ENCODE data around the gene DLEC1. TPM values are rescaled to one million over a fixed set of nuclear protein-coding genes. Genes with fewer than 3 reads are reported as not detected.
A peak's percentile ranks its signal among the peaks of the same experiment; 100 is the strongest.

The DLEC1 gene
- total and polyA plus RNA-seq, 9 of the 15 experiments (the other 6 are each of a cell fraction or from before 2014, with no cell fraction given) = 0.07 to 0.08 TPM; not detected in 7

DNA sequence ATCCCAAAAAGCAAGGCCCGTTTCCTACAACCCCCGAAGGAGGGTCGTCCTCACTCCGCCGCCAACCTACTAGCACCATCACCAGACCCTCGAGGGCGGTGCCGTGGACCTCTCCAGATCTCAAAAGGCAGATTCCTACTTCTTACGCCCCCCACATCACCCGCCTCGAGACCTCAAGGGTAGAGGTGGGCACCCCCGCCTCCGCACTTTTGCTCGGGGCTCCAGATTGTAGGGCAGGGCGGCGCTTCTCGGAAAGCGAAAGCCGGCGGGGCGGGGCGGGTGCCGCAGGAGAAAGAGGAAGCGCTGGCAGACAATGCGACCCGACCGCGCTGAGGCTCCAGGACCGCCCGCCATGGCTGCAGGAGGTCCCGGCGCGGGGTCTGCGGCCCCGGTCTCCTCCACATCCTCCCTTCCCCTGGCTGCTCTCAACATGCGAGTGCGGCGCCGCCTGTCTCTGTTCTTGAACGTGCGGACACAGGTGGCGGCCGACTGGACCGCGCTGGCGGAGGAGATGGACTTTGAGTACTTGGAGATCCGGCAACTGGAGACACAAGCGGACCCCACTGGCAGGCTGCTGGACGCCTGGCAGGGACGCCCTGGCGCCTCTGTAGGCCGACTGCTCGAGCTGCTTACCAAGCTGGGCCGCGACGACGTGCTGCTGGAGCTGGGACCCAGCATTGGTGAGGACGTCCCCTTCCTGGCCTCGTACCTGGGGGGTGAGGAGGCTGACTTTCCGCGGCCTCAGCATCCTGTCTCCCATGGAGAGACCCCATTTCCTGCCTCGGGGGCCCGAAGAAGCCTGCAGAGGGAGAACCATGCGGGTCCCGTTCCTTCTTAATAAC lies 99.6 kb downstream of the DLEC1 start, which contains the start of gene MYD88 (continued):
- TF ChIP-seq, protein P1, sequence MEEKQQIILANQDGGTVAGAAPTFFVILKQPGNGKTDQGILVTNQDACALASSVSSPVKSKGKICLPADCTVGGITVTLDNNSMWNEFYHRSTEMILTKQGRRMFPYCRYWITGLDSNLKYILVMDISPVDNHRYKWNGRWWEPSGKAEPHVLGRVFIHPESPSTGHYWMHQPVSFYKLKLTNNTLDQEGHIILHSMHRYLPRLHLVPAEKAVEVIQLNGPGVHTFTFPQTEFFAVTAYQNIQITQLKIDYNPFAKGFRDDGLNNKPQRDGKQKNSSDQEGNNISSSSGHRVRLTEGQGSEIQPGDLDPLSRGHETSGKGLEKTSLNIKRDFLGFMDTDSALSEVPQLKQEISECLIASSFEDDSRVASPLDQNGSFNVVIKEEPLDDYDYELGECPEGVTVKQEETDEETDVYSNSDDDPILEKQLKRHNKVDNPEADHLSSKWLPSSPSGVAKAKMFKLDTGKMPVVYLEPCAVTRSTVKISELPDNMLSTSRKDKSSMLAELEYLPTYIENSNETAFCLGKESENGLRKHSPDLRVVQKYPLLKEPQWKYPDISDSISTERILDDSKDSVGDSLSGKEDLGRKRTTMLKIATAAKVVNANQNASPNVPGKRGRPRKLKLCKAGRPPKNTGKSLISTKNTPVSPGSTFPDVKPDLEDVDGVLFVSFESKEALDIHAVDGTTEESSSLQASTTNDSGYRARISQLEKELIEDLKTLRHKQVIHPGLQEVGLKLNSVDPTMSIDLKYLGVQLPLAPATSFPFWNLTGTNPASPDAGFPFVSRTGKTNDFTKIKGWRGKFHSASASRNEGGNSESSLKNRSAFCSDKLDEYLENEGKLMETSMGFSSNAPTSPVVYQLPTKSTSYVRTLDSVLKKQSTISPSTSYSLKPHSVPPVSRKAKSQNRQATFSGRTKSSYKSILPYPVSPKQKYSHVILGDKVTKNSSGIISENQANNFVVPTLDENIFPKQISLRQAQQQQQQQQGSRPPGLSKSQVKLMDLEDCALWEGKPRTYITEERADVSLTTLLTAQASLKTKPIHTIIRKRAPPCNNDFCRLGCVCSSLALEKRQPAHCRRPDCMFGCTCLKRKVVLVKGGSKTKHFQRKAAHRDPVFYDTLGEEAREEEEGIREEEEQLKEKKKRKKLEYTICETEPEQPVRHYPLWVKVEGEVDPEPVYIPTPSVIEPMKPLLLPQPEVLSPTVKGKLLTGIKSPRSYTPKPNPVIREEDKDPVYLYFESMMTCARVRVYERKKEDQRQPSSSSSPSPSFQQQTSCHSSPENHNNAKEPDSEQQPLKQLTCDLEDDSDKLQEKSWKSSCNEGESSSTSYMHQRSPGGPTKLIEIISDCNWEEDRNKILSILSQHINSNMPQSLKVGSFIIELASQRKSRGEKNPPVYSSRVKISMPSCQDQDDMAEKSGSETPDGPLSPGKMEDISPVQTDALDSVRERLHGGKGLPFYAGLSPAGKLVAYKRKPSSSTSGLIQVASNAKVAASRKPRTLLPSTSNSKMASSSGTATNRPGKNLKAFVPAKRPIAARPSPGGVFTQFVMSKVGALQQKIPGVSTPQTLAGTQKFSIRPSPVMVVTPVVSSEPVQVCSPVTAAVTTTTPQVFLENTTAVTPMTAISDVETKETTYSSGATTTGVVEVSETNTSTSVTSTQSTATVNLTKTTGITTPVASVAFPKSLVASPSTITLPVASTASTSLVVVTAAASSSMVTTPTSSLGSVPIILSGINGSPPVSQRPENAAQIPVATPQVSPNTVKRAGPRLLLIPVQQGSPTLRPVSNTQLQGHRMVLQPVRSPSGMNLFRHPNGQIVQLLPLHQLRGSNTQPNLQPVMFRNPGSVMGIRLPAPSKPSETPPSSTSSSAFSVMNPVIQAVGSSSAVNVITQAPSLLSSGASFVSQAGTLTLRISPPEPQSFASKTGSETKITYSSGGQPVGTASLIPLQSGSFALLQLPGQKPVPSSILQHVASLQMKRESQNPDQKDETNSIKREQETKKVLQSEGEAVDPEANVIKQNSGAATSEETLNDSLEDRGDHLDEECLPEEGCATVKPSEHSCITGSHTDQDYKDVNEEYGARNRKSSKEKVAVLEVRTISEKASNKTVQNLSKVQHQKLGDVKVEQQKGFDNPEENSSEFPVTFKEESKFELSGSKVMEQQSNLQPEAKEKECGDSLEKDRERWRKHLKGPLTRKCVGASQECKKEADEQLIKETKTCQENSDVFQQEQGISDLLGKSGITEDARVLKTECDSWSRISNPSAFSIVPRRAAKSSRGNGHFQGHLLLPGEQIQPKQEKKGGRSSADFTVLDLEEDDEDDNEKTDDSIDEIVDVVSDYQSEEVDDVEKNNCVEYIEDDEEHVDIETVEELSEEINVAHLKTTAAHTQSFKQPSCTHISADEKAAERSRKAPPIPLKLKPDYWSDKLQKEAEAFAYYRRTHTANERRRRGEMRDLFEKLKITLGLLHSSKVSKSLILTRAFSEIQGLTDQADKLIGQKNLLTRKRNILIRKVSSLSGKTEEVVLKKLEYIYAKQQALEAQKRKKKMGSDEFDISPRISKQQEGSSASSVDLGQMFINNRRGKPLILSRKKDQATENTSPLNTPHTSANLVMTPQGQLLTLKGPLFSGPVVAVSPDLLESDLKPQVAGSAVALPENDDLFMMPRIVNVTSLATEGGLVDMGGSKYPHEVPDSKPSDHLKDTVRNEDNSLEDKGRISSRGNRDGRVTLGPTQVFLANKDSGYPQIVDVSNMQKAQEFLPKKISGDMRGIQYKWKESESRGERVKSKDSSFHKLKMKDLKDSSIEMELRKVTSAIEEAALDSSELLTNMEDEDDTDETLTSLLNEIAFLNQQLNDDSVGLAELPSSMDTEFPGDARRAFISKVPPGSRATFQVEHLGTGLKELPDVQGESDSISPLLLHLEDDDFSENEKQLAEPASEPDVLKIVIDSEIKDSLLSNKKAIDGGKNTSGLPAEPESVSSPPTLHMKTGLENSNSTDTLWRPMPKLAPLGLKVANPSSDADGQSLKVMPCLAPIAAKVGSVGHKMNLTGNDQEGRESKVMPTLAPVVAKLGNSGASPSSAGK (IDR thresholded peaks at IDR 0.05) = no peak
- no peak for TF ChIP-seq TOE1 (IDR thresholded peaks at IDR 0.05; ENCODE audit: borderline replicate concordance)
- TF ChIP-seq TOE1 (CRISPR knock-in tag; IDR thresholded peaks at IDR 0.05; ENCODE audit: borderline replicate concordance, low read depth) = no peak
- TF ChIP-seq, protein P2, sequence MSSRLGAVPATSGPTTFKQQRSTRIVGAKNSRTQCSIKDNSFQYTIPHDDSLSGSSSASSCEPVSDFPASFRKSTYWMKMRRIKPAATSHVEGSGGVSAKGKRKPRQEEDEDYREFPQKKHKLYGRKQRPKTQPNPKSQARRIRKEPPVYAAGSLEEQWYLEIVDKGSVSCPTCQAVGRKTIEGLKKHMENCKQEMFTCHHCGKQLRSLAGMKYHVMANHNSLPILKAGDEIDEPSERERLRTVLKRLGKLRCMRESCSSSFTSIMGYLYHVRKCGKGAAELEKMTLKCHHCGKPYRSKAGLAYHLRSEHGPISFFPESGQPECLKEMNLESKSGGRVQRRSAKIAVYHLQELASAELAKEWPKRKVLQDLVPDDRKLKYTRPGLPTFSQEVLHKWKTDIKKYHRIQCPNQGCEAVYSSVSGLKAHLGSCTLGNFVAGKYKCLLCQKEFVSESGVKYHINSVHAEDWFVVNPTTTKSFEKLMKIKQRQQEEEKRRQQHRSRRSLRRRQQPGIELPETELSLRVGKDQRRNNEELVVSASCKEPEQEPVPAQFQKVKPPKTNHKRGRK (tag; IDR thresholded peaks at IDR 0.05) = no peak
- no peak for TF ChIP-seq XRCC4 (IDR thresholded peaks at IDR 0.05; ENCODE audit: extremely low read depth, insufficient read depth, insufficient read length)
- peak; percentile 60 for TF ChIP-seq SMARCA4 (IDR thresholded peaks at IDR 0.05)
- no peak for TF ChIP-seq FOSL1 (tag; conservative IDR thresholded peaks at IDR 0.05)
- no peak; the same call in 1 of the 2 replicates for TF ChIP-seq OTX1 (CRISPR knock-in tag; IDR thresholded peaks at IDR 0.05)
- TF ChIP-seq HNRNPK (IDR thresholded peaks at IDR 0.05; ENCODE audit: low read depth, low read length, poor library complexity, severe bottlenecking) = no peak
- TF ChIP-seq TFAM (CRISPR knock-in tag; conservative IDR thresholded peaks at IDR 0.05) = no peak
- no peak for TF ChIP-seq FOXK1 (CRISPR knock-in tag; IDR thresholded peaks at IDR 0.05; ENCODE audit: borderline replicate concordance)
- TF ChIP-seq ZKSCAN8 (CRISPR knock-in tag; IDR thresholded peaks at IDR 0.05) = no peak
- no peak for TF ChIP-seq ZNF24 (IDR thresholded peaks at IDR 0.05)
- TF ChIP-seq CREBBP (IDR thresholded peaks at IDR 0.05; ENCODE audit: low read depth, low read length) = no peak
